ENCODE data around the gene PDE4D. TPM values are rescaled to one million over a fixed set of nuclear protein-coding genes. Genes with fewer than 3 reads are reported as not detected.

PDE4D gene
- total and polyA plus RNA-seq, 10 of the 15 experiments (the other 5 are each of a cell fraction or from before 2014, with no cell fraction given), result 0.87 to 4.1 (median 2.2) TPM

GRCh38 chr5:59655693-59656309, 237.7 kb downstream of the PDE4D start:
- BruUV-seq (replicated peaks), result no TSS peak
- H3K27me3 ChIP-seq (replicated peaks in 1 of 2; ENCODE audit: control insufficient read depth in 2 of 2, insufficient read depth in 2 of 2, low read length in 1 of 2), result no peaks in the 10 kb centered on the region
- no peak overlapping the region for H2AFZ ChIP-seq (ENCODE audit: control insufficient read depth, low read depth, low read length)
- H4K20me1 ChIP-seq (ENCODE audit: control insufficient read depth, insufficient read depth), result no peaks in the 10 kb centered on the region
- intact Hi-C loops (cut with micrococcal nuclease; ENCODE audit: unreplicated experiment), result no loop called here
- POLR2A ChIA-PET, result no interaction called here
- H3K9ac ChIP-seq (ENCODE audit: control insufficient read depth, insufficient read depth, low read length), result no peak overlapping the region
- ATAC-seq, result peak; percentile 14; the same call in 1 of the 3 replicates
- 46% methylated on average over 3 of the region's 3 CpGs for WGBS (ENCODE audit: insufficient coverage, insufficient replicate concordance, low lambda C conversion rate, missing lambda C conversion rate)
- no peak for FAIRE-seq
- no peaks in the 10 kb centered on the region for H3K79me2 ChIP-seq (ENCODE audit: control insufficient read depth, insufficient read depth, low read length)
- H3K4me2 ChIP-seq (ENCODE audit: control insufficient read depth, insufficient read depth), result no peak overlapping the region
- H3K36me3 ChIP-seq (ENCODE audit: control insufficient read depth in 2 of 2, insufficient read depth in 2 of 2, low read length in 1 of 2), result no peaks in the 10 kb centered on the region
- no peak for DNase-seq (ENCODE audit: low read depth, low spot score)
- in situ Hi-C loops (cut with MboI), result loop anchor here (25.0 kb wide), 2 partner anchors 144 to 468 kb away; no protein-coding TSS in a partner anchor
- no peaks in the 10 kb centered on the region for H3K4me1 ChIP-seq (ENCODE audit: control insufficient read depth, insufficient read depth, low read length)
- H3K27ac ChIP-seq (ENCODE audit: control insufficient read depth, insufficient read depth), result no peak overlapping the region
- RAD21 ChIA-PET (ENCODE audit: unreplicated experiment), result no interaction called here
- no peak overlapping the region for H3K4me3 ChIP-seq
- CTCF ChIA-PET, result no interaction called here
- no peaks in the 10 kb centered on the region for H3K9me3 ChIP-seq (replicated peaks; ENCODE audit: control insufficient read depth, insufficient read depth, low read length)
- SMC1A ChIA-PET (ENCODE audit: uncharacterized antibody, unreplicated experiment), result interaction anchor here (1.4 kb wide), 1 partner anchor 149 kb away, joined by 3 read pairs; no protein-coding TSS in a partner anchor
- TF ChIP-seq BRCA1 (IDR thresholded peaks at IDR 0.05; ENCODE audit: low read depth, low read length), result no peak
- TF ChIP-seq CTCF (IDR thresholded peaks at IDR 0.05 in 2 of 3, conservative IDR thresholded peaks at IDR 0.05 in 1 of 3; ENCODE audit: control insufficient read depth in 2 of 3, extremely low read depth in 1 of 3, insufficient read depth in 1 of 3, low read depth in 3 of 3, low read length in 3 of 3), result no peak
- no peak for TF ChIP-seq CREM (IDR thresholded peaks at IDR 0.05; ENCODE audit: low read depth)
- TF ChIP-seq HDAC6 (IDR thresholded peaks at IDR 0.05; ENCODE audit: unreplicated experiment), result no peak
- TF ChIP-seq YY1 (IDR thresholded peaks at IDR 0.05; ENCODE audit: low read depth, low read length), result no peak
- TF ChIP-seq PAX5 (IDR thresholded peaks at IDR 0.05; ENCODE audit: borderline replicate concordance, low read depth, low read length), result no peak
- TF ChIP-seq E2F4 (IDR thresholded peaks at IDR 0.05; ENCODE audit: low read depth, low read length), result no peak
- no peak for TF ChIP-seq ESRRA (IDR thresholded peaks at IDR 0.05; ENCODE audit: low read length)
- no peak for TF ChIP-seq STAT3 (IDR thresholded peaks at IDR 0.05; ENCODE audit: low read depth, low read length)
- TF ChIP-seq NFIC (IDR thresholded peaks at IDR 0.05; ENCODE audit: low read depth, low read length), result no peak
- TF ChIP-seq MEF2A (IDR thresholded peaks at IDR 0.05; ENCODE audit: insufficient read depth, low read depth, low read length), result no peak
- TF ChIP-seq BCL3 (IDR thresholded peaks at IDR 0.05; ENCODE audit: borderline replicate concordance, insufficient read depth, low read depth, low read length, poor library complexity, severe bottlenecking), result no peak
- TF ChIP-seq USF1 (IDR thresholded peaks at IDR 0.05; ENCODE audit: borderline replicate concordance, extremely low read length, insufficient read depth, low read depth, low read length), result no peak
- TF ChIP-seq ZBTB11 (CRISPR knock-in tag; IDR thresholded peaks at IDR 0.05), result no peak

Measured in GM12878 (cell line).